CD4-positive, alpha-beta T cell treated with Interleukin-15 for 1 hour (primary cell): ENCODE results near the gene SEC24D.

ENCODE experiments used
- DNase-seq: peaks from one replicate; pipeline ENCODE4 v3.0.0-alpha.2; 2020

The SEC24D gene

DNA sequence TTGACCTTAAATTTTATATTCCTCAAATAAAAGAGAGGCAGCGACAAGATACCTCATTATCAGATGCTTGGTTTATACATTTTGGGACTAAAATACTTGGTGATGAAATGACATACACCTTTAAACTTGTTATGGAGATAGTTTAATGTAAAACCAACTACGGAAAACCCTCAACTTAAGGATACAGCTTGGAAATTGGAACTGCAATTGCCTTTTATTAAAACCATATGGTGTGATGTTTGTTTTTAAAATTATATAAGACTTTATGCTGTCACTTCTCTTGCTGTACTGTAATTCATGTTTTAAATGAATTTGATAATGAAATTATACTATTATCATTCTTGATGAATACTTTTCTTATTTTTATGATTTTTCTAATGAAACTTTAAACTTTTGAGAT, 124.9 kb downstream of the SEC24D start:
- DNase-seq, result no peak

GRCh38 chr4:118703118-118703517, 132.8 kb downstream of the SEC24D start:
- DNase-seq, result no peak

DNA sequence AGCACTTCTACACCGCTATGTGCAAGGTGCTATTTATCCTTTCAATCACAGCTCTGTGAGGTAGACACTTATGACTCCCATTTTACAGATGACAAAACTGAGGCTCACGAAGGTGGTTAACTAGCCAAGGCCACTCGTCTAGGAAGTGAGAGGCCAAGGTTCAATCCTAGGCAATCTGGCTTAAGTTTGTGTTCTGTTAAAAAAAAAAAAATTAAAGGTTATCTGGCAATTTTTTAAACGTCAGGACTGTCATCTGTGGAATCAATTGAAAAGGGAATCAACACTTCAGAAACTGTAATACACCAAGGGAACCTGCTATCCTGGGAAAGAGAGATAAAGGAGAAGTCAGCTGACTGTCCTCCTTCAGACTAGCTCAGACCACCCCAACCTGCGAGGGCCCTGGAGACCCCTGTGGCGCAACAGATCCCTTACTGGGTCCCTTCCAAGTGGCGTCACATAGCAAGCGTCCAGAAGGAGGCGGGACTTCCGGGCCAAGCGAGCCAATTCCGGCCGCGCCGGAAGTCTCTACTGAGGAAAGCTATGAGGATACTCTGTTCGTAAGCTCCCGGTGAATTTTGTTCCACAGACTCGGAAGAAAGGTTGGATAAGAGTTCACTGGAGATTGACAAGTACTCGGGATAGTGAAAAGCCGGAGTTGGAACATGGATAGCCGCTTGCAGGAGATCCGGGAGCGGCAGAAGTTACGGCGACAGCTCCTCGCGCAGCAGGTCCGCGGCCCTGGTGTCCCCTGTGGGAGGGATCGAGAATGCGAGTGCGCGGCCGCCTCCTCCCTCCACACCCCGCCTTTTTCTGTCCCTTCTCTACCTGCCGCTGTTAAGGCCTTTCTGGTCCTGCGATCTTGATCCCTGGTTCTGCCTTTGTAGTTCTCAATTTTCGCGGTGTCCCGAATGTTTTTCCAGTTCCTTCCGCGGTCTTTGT, 150.8 kb downstream of the SEC24D start, which contains the start of gene METTL14:
Gene METTL14 (plus strand): TSS at position 520 of the 939 bp plus-strand sequence. CDS start 143 bp downstream, at position 663.
- peak; percentile 89 for DNase-seq

GRCh38 chr4:118683513-118683912, 152.4 kb downstream of the SEC24D start:
- DNase-seq, result no peak

- DNase-seq, result no peak
These were observed 153.0 kb downstream of the SEC24D start for GRCh38 chr4:118682928-118683327.

GRCh38 chr4:118680808-118681207, 155.1 kb downstream of the SEC24D start:
- no peak for DNase-seq

- no peak for DNase-seq
These were observed 159.8 kb downstream of the SEC24D start for GRCh38 chr4:118676128-118676527.
